ENCODE measurements around the gene TUBB. TPM values are rescaled to one million over a fixed set of nuclear protein-coding genes. Genes with fewer than 3 reads are reported as not detected.
"Not testable (repeated sequence)": the region's sequence is repeated elsewhere in the genome, so short reads cannot be mapped to it uniquely, and the experiment has no call there.

Gene TUBB
- total RNA-seq, 1 donor from 2014 or later: 1,272 TPM

DNA sequence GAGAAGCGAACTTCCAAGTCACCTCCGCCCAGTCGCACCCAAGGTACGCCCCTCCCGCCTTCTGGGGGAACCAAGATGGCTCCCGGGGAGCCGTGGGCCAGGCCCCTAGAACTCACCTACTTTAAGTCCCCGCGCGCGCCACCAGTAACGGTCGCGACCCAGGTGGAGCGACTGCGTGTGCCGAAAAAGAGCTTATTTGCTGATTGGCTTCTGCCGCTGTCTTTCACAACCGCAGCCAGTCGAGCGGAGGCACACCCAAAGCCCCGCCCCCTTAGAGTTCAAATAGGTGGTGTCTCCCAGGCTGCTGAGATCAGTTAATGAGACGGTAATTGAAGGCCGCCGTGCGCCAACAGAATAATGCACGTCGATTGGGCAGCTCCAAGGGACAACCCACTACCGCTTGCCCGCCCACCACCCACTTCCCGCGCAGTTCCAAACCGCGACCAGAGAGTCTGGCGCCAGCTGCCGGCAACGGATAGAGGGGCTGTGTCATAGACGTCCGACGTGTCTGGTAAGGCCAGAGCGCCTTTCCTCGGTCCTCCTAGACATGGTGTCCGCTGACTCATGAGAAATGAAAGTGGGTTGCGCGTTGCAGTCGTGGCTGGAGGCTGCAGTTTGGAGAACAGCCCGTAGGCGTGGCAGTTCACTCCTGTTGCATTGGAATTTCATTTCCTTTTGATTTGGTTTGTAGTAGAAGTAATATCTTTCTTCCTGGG lies 2.9 kb upstream of the TUBB start, which contains the start of gene MDC1:
Gene MDC1 (minus strand): TSS at position 153 of the 716 bp plus-strand sequence. CDS start 2,106 bp downstream, outside the sequence.
- TF ChIP-seq, protein P1, sequence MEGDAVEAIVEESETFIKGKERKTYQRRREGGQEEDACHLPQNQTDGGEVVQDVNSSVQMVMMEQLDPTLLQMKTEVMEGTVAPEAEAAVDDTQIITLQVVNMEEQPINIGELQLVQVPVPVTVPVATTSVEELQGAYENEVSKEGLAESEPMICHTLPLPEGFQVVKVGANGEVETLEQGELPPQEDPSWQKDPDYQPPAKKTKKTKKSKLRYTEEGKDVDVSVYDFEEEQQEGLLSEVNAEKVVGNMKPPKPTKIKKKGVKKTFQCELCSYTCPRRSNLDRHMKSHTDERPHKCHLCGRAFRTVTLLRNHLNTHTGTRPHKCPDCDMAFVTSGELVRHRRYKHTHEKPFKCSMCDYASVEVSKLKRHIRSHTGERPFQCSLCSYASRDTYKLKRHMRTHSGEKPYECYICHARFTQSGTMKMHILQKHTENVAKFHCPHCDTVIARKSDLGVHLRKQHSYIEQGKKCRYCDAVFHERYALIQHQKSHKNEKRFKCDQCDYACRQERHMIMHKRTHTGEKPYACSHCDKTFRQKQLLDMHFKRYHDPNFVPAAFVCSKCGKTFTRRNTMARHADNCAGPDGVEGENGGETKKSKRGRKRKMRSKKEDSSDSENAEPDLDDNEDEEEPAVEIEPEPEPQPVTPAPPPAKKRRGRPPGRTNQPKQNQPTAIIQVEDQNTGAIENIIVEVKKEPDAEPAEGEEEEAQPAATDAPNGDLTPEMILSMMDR (IDR thresholded peaks at IDR 0.05; ENCODE audit: unreplicated experiment): peak; percentile 39
- peak within 1 kb of the TSS; percentile 99 for H3K4me3 Mint-ChIP-seq (ENCODE audit: low read depth)
- H3K36me3 Mint-ChIP-seq (ENCODE audit: insufficient read depth): peaks cover 30% of the 10 kb centered on the region
- H3K4me1 Mint-ChIP-seq (ENCODE audit: low read depth): peaks cover 26% of the 10 kb centered on the region
- peak; percentile 95 for DNase-seq (ENCODE audit: low spot score, unreplicated experiment)
- no peaks in the 10 kb centered on the region for H3K27me3 Mint-ChIP-seq
- H3K9me3 Mint-ChIP-seq (ENCODE audit: low read depth): peaks cover 3% of the 10 kb centered on the region
- peak within 1 kb of the TSS; percentile 99 for H3K27ac Mint-ChIP-seq

DNA sequence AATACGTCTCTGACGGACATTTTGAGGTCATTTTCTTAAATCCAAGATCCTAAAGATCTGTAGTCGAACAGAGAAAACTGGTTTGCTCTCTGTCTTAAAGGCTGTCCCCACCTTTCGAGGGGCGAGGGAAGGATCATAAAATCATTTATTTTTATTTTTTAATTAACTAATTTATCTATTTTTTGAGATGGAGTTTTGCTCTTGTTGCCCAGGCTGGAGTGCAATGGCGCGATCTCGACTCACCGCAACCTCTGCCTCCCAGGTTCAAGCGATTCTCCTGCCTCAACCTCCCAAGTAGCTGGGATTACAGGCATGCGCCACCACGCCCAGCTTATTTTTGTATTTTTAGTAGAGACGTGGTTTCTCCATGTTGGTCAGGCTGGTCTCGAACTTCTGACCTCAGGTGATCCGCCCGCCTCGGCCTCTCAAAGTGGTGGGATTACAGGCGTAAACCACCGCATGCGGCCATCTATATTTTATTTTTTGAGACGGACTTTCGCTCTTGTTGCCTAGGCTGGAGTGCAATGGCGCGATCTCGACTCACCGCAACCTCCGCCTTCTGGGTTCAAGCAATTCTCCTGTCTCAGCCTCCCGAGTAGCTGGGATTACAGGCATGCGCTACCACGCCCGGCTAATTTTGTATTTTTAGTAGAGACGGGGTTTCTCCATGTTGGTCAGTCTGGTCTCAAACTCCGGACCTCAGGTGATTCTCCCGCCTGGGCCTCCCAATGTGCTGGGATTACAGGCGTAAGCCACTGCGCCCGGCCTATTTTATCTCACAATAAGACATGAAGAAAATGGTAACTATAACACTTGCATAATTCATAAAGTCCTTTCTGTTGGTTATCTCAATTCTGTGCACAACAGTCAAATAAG lies 2.1 kb upstream of the TUBB start:
- Mint-ChIP-seq H3K4me1 (ENCODE audit: low read depth) (peaks cover 32% of the 10 kb centered on the region), H3K36me3 (ENCODE audit: insufficient read depth) (peaks cover 31% of the 10 kb centered on the region)

DNA sequence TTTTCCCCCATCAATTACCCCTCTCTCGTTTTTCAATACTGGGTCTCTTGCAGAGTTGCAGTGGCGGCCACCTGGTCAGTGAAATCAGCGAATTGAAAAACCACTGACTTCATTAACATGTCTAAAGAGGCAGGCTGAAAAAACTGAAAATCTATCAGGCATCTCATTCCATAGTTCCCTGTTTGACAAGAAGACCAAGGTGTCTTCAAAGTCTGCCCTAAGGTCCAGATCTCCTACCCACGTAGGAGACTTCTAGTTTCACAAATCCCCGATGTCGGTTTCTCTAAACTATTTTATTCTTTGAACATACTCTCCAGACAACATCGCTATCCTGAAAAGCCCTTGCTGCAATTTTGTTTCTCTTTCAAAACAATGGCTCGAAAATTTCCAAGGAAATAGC lies 796 bp upstream of the TUBB start:
- Mint-ChIP-seq H3K9me3 (ENCODE audit: low read depth) (peaks cover 3% of the 10 kb centered on the region), H3K4me1 (ENCODE audit: low read depth) (peaks cover 43% of the 10 kb centered on the region), H3K36me3 (ENCODE audit: insufficient read depth) (peaks cover 32% of the 10 kb centered on the region), H3K27ac (peak overlapping the region; percentile 98), H3K4me3 (ENCODE audit: low read depth) (peak overlapping the region; percentile 99), H3K27me3 (no peaks in the 10 kb centered on the region)
- TF ChIP-seq, protein P1 (IDR thresholded peaks at IDR 0.05; ENCODE audit: unreplicated experiment): no peak
- no peak for DNase-seq (ENCODE audit: low spot score, unreplicated experiment)

More for the DNA sequence above, 2.1 kb upstream of the TUBB start:
- H3K4me3 Mint-ChIP-seq (ENCODE audit: low read depth): peak overlapping the region; percentile 99
- peak overlapping the region; percentile 99 for H3K27ac Mint-ChIP-seq
- H3K27me3 Mint-ChIP-seq; DNase-seq (ENCODE audit: low spot score, unreplicated experiment); H3K9me3 Mint-ChIP-seq (ENCODE audit: low read depth): not testable (repeated sequence)

DNA sequence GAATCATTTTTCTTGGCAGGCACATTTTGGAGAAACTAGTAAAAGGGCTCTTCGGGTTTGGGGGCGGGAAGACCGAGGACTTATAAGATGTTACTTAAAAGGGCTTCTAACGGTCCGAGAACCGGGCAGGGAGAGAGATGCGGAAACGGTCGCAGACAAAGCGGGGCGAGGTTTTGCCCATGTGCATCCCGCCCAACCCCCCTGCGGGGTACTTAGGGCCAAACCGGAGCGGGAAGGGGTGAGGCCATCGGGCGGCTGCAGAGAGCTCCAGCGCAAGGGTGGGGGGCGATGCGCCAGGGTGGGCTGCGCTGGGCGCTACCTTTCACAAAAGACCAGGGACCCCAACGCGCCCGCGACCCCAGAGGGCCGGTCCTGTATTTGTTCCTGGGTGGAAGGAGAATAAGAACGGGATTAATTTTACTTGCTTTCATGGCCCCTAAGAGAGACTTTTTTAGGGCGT lies 616 bp downstream of the TUBB start:
- Mint-ChIP-seq H3K4me1 (ENCODE audit: low read depth) (peaks cover 50% of the 10 kb centered on the region), H3K36me3 (ENCODE audit: insufficient read depth) (peaks cover 37% of the 10 kb centered on the region), H3K27me3 (no peaks in the 10 kb centered on the region)

DNA sequence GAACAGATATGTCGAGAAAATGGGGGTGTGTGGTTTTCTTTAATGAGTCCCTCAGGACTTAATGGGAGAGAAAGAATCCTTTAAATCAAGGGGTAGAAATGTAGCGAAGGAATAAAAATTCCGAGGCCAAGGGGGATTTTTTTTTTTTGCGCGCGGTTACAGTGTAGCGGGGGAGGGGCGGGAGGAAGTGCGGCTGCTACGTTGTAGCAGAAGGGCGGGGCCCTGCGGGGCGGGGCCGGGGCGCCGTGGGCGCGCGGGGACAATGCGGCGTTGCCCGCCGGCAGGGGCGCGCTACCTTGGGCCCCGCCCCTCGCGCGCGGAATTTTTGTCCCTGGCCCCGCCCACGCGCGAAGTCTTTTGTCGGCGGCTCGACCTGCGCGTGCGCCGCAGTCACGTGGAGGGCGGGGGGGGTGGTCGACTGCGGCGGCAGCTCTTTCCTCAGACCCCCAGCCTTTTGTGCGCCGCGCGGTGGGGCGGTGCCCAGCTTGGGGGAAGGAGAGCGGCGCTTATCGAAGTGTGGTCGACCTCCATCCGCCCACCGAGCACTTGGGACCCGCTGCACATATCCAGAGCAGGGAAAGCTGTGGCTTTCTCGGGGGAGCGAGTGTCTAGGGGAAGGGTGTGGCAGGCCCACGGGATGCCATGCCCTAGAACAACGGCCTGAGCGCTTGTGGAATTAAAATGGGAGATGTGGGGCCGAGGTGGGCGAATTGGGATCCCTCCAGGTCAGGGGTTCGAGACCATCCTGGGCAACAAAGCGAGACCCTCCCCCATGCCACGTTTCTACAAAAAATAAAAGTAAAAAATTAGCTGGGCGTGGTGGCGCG lies 1.3 kb downstream of the TUBB start:
- Mint-ChIP-seq H3K4me3 (ENCODE audit: low read depth) (peak overlapping the region; percentile 99), H3K27me3 (no peaks in the 10 kb centered on the region), H3K4me1 (ENCODE audit: low read depth) (peaks cover 48% of the 10 kb centered on the region), H3K27ac (peak overlapping the region; percentile 98), H3K36me3 (ENCODE audit: insufficient read depth) (peaks cover 37% of the 10 kb centered on the region), H3K9me3 (ENCODE audit: low read depth) (peaks cover 3% of the 10 kb centered on the region)
- DNase-seq (ENCODE audit: low spot score, unreplicated experiment): peak; percentile 92
- TF ChIP-seq, protein P1 (IDR thresholded peaks at IDR 0.05; ENCODE audit: unreplicated experiment): peak; percentile 55

More for the DNA sequence above, 616 bp downstream of the TUBB start:
- Mint-ChIP-seq H3K4me3 (ENCODE audit: low read depth) (peak overlapping the region; percentile 99), H3K9me3 (ENCODE audit: low read depth) (peaks cover 3% of the 10 kb centered on the region), H3K27ac (peak overlapping the region; percentile 98)
- TF ChIP-seq, protein P1 (IDR thresholded peaks at IDR 0.05; ENCODE audit: unreplicated experiment): no peak
- DNase-seq (ENCODE audit: low spot score, unreplicated experiment): peak; percentile 42

DNA sequence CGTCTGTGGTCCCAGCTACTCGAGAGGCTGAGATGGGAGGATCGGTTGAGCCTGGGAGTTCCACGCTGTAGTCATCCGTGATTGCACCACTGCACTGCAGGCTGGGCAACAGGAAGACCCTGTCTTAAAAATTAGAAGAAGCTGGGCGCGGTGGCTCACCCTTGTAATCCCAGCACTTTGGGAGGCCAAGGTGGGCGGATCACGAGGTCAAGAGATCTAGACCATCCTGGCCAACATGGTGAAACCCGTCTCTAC lies 1.8 kb downstream of the TUBB start:
- not testable (repeated sequence) for H3K9me3 Mint-ChIP-seq (ENCODE audit: low read depth); DNase-seq (ENCODE audit: low spot score, unreplicated experiment); H3K27me3 Mint-ChIP-seq
- peak overlapping the region; percentile 98 for H3K27ac Mint-ChIP-seq
- peaks cover 37% of the 10 kb centered on the region for H3K36me3 Mint-ChIP-seq (ENCODE audit: insufficient read depth)
- H3K4me3 Mint-ChIP-seq (ENCODE audit: low read depth): peak overlapping the region; percentile 99
- peaks cover 43% of the 10 kb centered on the region for H3K4me1 Mint-ChIP-seq (ENCODE audit: low read depth)

Measured in progenitor cell of endocrine pancreas (in vitro differentiated cells).